Suppressor macrophage (primary cell): ENCODE results near the gene SERPINB11.
"Not testable (repeated sequence)": the region's sequence is repeated elsewhere in the genome, so short reads cannot be mapped to it uniquely, and the experiment has no call there.

Source experiments
- DNase-seq, 4 experiments: peaks; one replicate each; pipeline ENCODE4 v3.0.0-alpha.2; 2020 to 2022
- total RNA-seq, 17 experiments: gene quantifications; one replicate each; lab custom pipeline; 2026; ENCODE audit warnings: mixed read lengths in 6 of 17, inconsistent platforms in 3 of 17; lab: John Stamatoyannopoulos, UW

SERPINB11 gene
- 0 to 1.2 (median 0) reads per million in 17 experiments for total RNA-seq

DNA sequence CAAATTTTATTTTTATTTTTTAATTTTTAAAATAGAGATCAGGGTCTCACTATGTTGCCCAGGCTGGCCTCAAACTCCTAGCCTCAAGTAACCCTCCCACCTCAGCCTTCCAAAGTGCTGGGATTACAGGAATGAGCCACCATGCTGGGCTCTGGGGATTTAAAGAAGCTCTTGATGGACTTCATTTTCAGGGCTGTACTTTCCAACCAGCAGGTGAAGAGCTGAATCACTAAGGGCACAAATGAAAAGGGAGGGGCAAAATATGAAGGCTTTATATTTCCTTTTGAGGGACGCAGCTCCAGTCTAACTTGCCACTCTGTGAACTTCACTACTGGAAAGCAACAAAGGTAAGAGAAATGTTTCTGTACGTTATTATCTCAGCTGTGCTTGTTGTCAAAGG, at the start of gene SERPINB11:
Gene SERPINB11 (plus strand): TSS at position 301 of the 400 bp plus-strand sequence. CDS start 7,234 bp downstream, outside the sequence.
- DNase-seq: no peak

DNA sequence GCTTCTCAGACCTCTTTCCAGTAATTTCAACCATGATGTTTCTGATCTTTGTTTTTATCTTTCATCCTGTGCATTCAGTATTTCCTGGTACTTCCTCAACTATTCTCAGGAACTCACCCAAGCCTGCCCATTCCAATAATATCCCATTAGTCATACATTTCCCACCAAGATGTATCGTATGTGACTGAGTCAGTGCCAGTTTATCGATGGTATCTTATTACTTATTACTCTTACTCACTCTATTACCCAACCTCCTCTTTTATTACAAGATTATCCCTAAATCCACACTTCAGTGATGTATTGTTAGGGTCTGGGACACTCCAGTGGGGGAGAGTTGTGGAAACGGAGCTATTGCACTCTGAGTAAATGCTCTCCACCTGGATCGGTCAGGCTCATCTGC, 43.8 kb upstream of the SERPINB11 start:
- not testable (repeated sequence) for DNase-seq

DNA sequence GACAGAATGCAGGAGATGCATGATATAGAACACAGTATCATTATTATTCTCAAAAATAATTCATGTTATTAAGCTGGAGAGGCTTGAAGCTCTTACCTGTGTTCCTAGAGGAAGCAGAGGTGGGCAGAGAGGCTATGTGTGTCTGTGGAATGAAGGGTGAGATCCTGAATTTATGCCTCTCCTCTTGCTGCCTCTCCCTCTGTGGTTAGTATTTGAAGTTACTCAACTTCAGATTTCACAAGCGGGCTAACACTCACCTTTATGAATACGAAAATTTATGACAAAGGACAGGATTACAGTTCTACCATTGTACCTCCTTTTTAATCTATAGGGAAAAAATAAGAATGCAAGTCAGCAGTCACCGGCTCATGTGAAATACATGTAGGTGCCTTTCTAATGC, 41.0 kb upstream of the SERPINB11 start, which contains the start of gene SERPINB3:
Gene SERPINB3 (minus strand): TSS at position 144 of the 400 bp plus-strand sequence. CDS start 677 bp downstream, outside the sequence.
- not testable (repeated sequence) for DNase-seq

GRCh38 chr18:63664571-63664970, 38.2 kb upstream of the SERPINB11 start:
- DNase-seq: no peak

GRCh38 chr18:63676526-63677323, 26.0 kb upstream of the SERPINB11 start:
- DNase-seq: peak in 3 of 4 experiments; percentile 7 to 28 (median 11)

GRCh38 chr18:63677500-63678225, 25.1 kb upstream of the SERPINB11 start:
- peak in 3 of 4 experiments; percentile 7 to 52 (median 50) for DNase-seq

DNA sequence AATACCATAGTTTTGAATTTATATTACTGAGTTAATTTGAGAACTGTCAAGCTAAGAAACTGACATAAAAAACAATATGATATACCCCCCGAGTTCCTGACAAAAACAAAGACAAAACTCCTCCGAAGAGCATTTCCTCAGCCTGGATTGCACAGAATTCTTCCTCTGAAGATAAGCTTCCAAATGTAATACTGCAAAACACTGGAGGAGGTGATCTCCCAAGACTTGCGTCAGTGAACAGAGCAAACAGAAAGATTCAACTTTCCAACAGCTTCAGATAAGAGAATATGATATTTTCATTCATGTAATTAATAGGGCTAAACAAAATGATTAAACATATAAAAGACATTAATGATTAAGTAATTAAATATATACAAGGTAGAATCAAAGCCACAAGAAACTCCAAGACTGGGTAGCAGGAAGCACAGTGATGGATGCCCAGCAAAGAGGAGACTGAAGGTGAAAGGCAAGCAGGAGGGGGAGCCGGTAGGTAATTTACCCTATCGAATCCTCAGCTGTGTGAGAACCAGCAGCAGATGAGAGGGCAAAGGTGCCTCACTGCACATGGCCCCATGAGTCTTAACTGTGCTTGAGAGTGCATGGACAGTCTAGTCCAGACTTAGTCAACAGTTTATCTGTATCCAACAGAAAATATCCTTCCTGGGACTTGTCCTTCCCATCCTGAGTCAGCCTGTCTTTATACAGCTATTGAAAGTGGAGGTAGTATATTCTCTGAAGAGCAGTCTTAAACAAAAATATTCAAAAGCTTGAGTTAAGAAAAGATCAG, 22.7 kb upstream of the SERPINB11 start:
- no peak for DNase-seq

DNA sequence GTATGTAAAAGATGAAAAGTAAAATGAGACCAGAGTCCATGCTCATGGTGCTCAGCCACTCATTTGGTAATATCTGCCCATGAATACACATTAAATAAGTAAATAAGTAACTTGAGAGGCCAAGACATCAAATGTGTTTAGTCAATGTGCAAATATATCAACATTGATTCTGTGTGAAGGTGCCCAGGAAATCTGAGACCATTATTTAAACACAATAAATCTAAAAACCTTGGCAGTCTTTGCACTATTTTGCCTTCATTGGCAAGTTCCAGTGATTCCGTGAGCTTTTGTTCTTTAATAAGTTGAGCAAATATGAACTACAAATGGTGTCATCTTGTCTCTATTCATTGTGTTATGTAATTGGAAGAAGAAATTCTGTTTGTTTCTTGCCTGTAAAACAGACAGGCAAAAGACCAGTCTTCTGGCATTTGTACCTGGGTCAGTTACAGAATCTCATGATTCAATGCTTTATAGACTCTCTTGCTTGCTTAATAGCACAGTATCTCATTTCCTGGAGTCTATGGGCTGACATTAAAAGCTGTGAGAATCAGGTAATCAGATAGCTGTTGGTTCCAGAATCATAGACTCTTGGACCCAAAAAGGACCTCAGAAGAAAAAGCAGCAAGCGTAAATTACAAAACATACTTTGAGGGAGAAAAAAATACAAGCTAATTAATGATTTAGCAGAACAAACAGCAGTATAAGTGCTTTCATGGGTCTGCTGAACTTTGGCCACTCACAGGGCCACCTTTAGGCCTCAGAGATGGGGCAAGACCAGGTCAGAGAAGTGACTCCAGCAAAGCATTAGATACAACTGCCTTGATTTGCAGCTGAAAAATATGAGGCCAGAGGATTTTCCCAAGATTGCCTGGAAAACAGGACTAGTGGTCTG, 21.1 kb upstream of the SERPINB11 start:
- DNase-seq: no peak

DNA sequence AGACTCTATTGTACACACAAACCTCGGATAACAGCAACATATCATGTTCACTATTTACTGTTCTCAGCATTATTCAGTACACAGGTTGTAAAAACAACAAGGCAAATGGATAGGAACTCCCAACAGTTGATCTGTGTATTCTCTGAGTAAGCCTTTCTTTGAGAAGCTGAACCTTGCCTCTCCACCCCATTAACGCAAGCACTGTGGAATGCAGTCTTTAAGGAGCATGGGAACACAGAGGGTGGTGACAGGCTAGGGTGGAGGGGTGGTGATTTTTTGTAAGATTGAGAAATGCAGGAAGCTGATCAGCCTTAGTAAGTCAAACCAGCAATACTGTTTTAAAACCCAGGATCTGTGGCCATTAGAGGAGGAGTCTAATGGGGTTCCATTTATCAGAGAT, 19.6 kb upstream of the SERPINB11 start:
- DNase-seq: no peak

- no peak for DNase-seq
These were observed 18.9 kb upstream of the SERPINB11 start for GRCh38 chr18:63683890-63684289.

DNA sequence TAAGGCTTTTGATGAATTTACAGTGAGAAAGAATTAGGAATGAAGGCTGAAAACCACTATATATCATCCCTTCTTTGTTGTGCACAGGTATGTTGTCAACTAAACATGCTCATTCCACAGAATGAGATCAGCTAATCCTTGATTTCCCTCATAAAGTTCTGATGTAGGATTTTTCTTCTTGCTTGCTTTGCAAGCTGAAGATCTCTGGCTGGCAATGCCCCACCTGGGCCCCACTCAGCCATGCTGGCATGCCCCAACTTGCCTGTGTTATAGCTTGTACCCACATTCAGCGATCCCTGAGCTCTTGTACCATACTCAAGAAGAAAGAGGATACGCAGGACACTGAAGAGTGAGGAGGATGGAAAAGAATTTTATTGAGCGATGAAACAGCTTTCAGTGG, 18.0 kb upstream of the SERPINB11 start:
- DNase-seq: no peak

DNA sequence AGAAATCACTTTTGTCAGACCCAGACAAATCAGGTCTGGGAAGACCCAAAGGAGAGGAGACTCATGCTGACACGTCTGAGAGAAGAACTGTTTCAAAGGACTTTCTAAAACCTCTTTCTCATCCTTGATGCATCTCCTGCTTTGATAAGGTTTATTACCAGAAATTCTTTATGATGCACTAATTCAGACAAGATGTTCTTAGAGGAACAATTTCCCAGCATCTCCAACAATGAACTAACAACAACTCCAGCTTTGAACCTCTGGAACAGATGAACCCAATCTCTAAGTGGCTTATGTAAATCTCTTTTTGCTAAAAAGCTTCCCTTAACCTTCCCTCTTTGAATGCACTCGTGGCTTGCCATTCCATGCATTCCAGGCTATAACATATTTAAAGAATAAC, 15.9 kb upstream of the SERPINB11 start:
- DNase-seq: no peak

DNA sequence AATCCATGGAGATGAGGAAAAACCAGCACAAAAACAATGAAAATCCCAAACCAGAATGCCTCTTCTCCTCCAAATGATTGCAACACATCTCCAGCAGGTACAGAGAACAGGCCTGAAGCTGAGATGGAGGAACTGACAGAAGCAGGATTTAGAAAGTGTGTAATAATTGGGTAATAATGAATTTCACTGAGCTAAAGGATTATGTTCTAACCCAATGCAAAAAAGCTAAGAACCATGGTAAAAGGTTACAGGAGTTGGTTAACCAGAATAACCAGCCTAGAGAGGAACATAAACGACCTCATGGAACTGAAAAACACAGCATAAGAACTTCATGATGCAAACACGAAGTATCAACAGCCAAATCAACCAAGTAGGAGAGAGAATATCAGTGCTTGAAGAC, 13.7 kb upstream of the SERPINB11 start:
- DNase-seq: no peak

- no peak for DNase-seq
These were observed 5.6 kb upstream of the SERPINB11 start for GRCh38 chr18:63697097-63697660.

GRCh38 chr18:63700501-63700900, 2.3 kb upstream of the SERPINB11 start:
- DNase-seq: no peak

- DNase-seq: no peak
These were observed 808 bp upstream of the SERPINB11 start for GRCh38 chr18:63701952-63702351.

DNA sequence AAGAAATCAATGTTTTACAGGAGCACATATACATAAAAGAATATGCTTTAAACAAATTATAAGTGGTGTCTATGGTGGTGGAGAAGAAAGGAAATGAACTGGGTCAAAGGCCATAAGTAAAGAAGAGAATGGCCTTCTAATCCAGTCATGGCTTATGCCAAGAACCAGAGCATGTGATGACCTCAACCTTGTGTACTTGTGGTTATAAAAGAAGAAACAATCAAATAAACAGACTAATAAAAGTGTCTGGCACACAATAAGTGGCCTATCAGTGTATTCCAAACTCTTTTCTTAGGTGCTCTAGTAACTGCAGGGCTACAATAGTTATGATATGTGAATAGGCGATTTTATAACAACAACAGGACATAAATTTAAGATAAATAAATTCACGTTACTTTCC, 2.6 kb downstream of the SERPINB11 start:
- no peak for DNase-seq

GRCh38 chr18:63707816-63708215, 5.1 kb downstream of the SERPINB11 start:
- DNase-seq: no peak

DNA sequence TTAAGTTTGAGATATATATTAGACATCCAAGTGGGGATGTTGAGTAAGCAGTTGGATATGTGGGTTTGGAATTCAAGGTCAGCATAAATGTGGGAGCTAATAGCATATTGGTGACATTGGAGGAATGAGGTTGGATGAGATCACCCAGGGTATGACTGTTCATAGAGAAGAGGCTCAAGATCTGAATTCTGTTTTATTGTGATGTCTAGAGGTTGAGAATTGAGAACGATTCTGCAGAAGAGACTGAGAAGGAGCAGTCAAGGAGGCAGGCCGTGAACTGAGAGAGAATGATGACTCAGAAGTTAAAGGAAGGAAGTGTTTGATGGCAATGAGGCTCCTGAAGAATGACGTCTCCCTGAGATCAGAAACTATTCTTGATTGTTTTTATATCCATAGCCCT, 5.9 kb downstream of the SERPINB11 start:
- no peak for DNase-seq

- no peak for DNase-seq
These were observed 23.1 kb downstream of the SERPINB11 start for GRCh38 chr18:63725682-63726480.

GRCh38 chr18:63730773-63731172, 28.0 kb downstream of the SERPINB11 start:
- no peak for DNase-seq
